IMR-90 (cell line): ENCODE data around the gene TRMT11. TPM values are rescaled to one million over a fixed set of nuclear protein-coding genes. Genes with fewer than 3 reads are reported as not detected.

Experiments
- ATAC-seq: fragments of 200-7000 bp; cut with Tn5 transposase; 2 replicates; pipeline ENCODE4 v1.9.1; 2020; ENCODE audit warnings: low read depth, mild to moderate bottlenecking, moderate library complexity
- BruUV-seq: library from RNA; stranded (reverse); fragments of 400-500 nt; replicated peaks from 2 replicates; lab custom pipeline; 2021; lab: Mats Ljungman, UMichigan
- CTCF ChIA-PET: fragments of 300-600 bp; formaldehyde crosslinking; extraction: SDS; loops from one replicate; lab custom pipeline; 2021; ENCODE audit warnings: antibody characterized with exemption; lab: Yijun Ruan, JAX
- POLR2A ChIA-PET: fragments of 300-600 bp; sonication (Branson Sonifier 250); formaldehyde crosslinking; loops from one replicate; lab custom pipeline; 2022; ENCODE audit warnings: antibody characterized with exemption; ENCODE audit not compliant: unreplicated experiment; lab: Charles Lee
- DNase-seq: peaks from one replicate; pipeline ENCODE4 v3.0.0; 2013
- H2AFZ ChIP-seq: replicated peaks from 2 replicates; pipeline ENCODE3; 2013; ENCODE audit warnings: low read length, mild to moderate bottlenecking; ENCODE audit not compliant: poor library complexity
- H2AK5ac ChIP-seq: 2 replicates; pipeline ENCODE4 v1.6.1; 2013; ENCODE audit warnings: low read depth, low read length, inconsistent platforms
- H2AK9ac ChIP-seq: replicated peaks from 2 replicates; pipeline ENCODE3; 2013; ENCODE audit warnings: mild to moderate bottlenecking, low read depth, low read length, moderate library complexity; ENCODE audit not compliant: poor library complexity
- H2BK120ac ChIP-seq: 2 replicates; pipeline ENCODE4 v1.6.1; 2013; ENCODE audit warnings: low read depth, low read length, inconsistent platforms
- H2BK15ac ChIP-seq: 3 replicates; pipeline ENCODE4 v1.6.1; 2013; ENCODE audit warnings: low read depth, low read length, inconsistent platforms
- H2BK20ac ChIP-seq: 2 replicates; pipeline ENCODE4 v1.6.1; 2013; ENCODE audit warnings: low read depth, mild to moderate bottlenecking, inconsistent platforms, low read length, moderate library complexity
- H2BK5ac ChIP-seq: 2 replicates; pipeline ENCODE4 v1.6.1; 2013; ENCODE audit warnings: mild to moderate bottlenecking, low read depth, low read length, inconsistent platforms; ENCODE audit not compliant: poor library complexity, severe bottlenecking
- H3K14ac ChIP-seq: replicated peaks from 2 replicates; pipeline ENCODE4 v1.6.1; 2013; ENCODE audit warnings: low read depth, low read length, inconsistent platforms
- H3K18ac ChIP-seq: 2 replicates; pipeline ENCODE4 v1.6.1; 2013; ENCODE audit warnings: low read depth, low read length, control low read depth
- H3K23ac ChIP-seq: 2 replicates; pipeline ENCODE4 v1.6.1; 2013; ENCODE audit warnings: low read depth, low read length, inconsistent platforms
- H3K27ac ChIP-seq: 2 replicates; pipeline ENCODE4 v1.5.1; 2013; ENCODE audit warnings: mild to moderate bottlenecking, control low read depth, low read length; ENCODE audit not compliant: insufficient read depth
- H3K27me3 ChIP-seq: 2 replicates; pipeline ENCODE4 v1.6.1; 2013; ENCODE audit warnings: low read length; ENCODE audit not compliant: control insufficient read depth, insufficient read depth
- H3K36me3 ChIP-seq: 2 replicates; pipeline ENCODE4 v1.6.1; 2013; ENCODE audit warnings: low read length, mixed read lengths; ENCODE audit not compliant: control insufficient read depth, insufficient read depth
- H3K4ac ChIP-seq: 2 replicates; pipeline ENCODE4 v1.6.1; 2013; ENCODE audit warnings: low read depth, low read length, inconsistent platforms
- H3K4me1 ChIP-seq: 2 replicates; pipeline ENCODE4 v1.6.1; 2013; ENCODE audit warnings: low read length, mixed read lengths; ENCODE audit not compliant: control insufficient read depth, insufficient read depth
- H3K4me2 ChIP-seq: 2 replicates; pipeline ENCODE4 v1.6.1; 2013; ENCODE audit warnings: low read depth, mild to moderate bottlenecking, control low read depth, low read length, moderate library complexity
- H3K4me3 ChIP-seq: 2 replicates; pipeline ENCODE4 v1.5.1; 2013; ENCODE audit warnings: low read depth, mild to moderate bottlenecking, control low read depth, low read length, moderate library complexity; ENCODE audit not compliant: insufficient read depth
- H3K56ac ChIP-seq: 2 replicates; pipeline ENCODE4 v1.6.1; 2013; ENCODE audit warnings: low read length, inconsistent platforms; ENCODE audit not compliant: insufficient read depth; ENCODE audit errors: extremely low read depth
- H3K79me1 ChIP-seq, 2 experiments: 2 replicates each; pipeline ENCODE4 v1.6.1; 2013; ENCODE audit warnings: low read length in 2 of 2, inconsistent platforms in 1 of 2, low read depth in 1 of 2
- H3K9ac ChIP-seq: 2 replicates; pipeline ENCODE4 v1.6.1; 2013; ENCODE audit warnings: low read depth, low read length, control low read depth
- H3K9me1 ChIP-seq: 2 replicates; pipeline ENCODE4 v1.6.1; 2013; ENCODE audit warnings: low read length, inconsistent platforms; ENCODE audit not compliant: insufficient read depth
- H3K9me3 ChIP-seq: 2 replicates; pipeline ENCODE4 v1.6.1; 2013; ENCODE audit warnings: low read length; ENCODE audit not compliant: control insufficient read depth, insufficient read depth
- H4K20me1 ChIP-seq: 2 replicates; pipeline ENCODE4 v1.6.1; 2013; ENCODE audit warnings: low read length, inconsistent platforms; ENCODE audit not compliant: insufficient read depth
- H4K5ac ChIP-seq: 2 replicates; pipeline ENCODE4 v1.6.1; 2013; ENCODE audit warnings: mild to moderate bottlenecking, low read depth, low read length, control low read depth
- H4K8ac ChIP-seq, 2 experiments: 2 replicates each; pipeline ENCODE4 v1.6.1; 2013; ENCODE audit warnings: low read depth in 2 of 2, low read length in 2 of 2, control low read depth in 1 of 2, inconsistent platforms in 1 of 2
- H4K91ac ChIP-seq: 2 replicates; pipeline ENCODE4 v1.6.1; 2013; ENCODE audit warnings: low read depth, low read length, inconsistent platforms; ENCODE audit not compliant: insufficient read depth
- FOS ChIP-seq: fragments of 150-350 bp; IDR thresholded peaks from 2 replicates; pipeline ENCODE4 v1.6.1; 2016; ENCODE audit warnings: low read depth, low read length
- MAZ ChIP-seq: IDR thresholded peaks from 2 replicates; pipeline ENCODE4 v1.6.1; 2012; ENCODE audit warnings: low read depth, mild to moderate bottlenecking, low read length, improper control_type of control experiment, moderate library complexity, borderline replicate concordance
- WGBS, 2 experiments: methylation state at CpG; one replicate each; pipeline versions ENCODE4 v1.1.5 to v1.1.7; 2013; ENCODE audit warnings: missing lambda C conversion rate in 2 of 2; ENCODE audit not compliant: insufficient read length in 1 of 2; ENCODE audit errors: extremely low coverage in 2 of 2; 5-methylcytosine and 5-hydroxymethylcytosine counted together
- dilution Hi-C: fragments of 300-500 bp; cut with HindIII; formaldehyde crosslinking; loops from one replicate; pipeline ENCODE4 v1.14.3; 2018; ENCODE audit warnings: low sequenced_read_pairs; ENCODE audit not compliant: unreplicated experiment
- in situ Hi-C: fragments of 300-500 bp; cut with MboI; formaldehyde crosslinking; loops from 3 replicates; pipeline ENCODE4 v1.14.3; 2019; ENCODE audit warnings: low sequenced_read_pairs, inconsistent platforms, mixed read lengths
- intact Hi-C: fragments of 100-400 bp; cut with micrococcal nuclease; formaldehyde crosslinking; loops from 2 replicates; pipeline ENCODE4 v1.10.0; 2022
- polyA plus RNA-seq, 3 experiments: library from polyadenylated mRNA; depleted of rRNA; stranded (reverse); fragments of >200 nt; gene quantifications; 2 replicates each; pipeline ENCODE4 v1.2.3, GENCODE V29; 2012; ENCODE audit warnings: low replicate concordance in 1 of 3
- total RNA-seq: library from RNA; depleted of rRNA; stranded (reverse); fragments of >200 nt; gene quantifications from 2 replicates; pipeline ENCODE4 v1.2.3, GENCODE V29; 2012

Gene TRMT11
- total and polyA plus RNA-seq, 2 of the 4 experiments (the other 2 are of a cell fraction): 14.3 to 19.0 TPM

GRCh38 chr6:125942672-125943527, 43.4 kb upstream of the TRMT11 start:
- Histone ChIP-seq H2BK120ac (peak overlapping the region; percentile 78), H3K23ac (peak overlapping the region; percentile 7; the same call in 1 of the 2 replicates), H3K27me3 (no peaks in the 10 kb centered on the region), H2AFZ (no peak overlapping the region), H3K27ac (no peak overlapping the region), H4K20me1 (no peaks in the 10 kb centered on the region), H4K8ac (peak overlapping the region; percentile 5 to 6; a peak in 2 of 4 replicates), H3K4me1 (peaks cover 28% of the 10 kb centered on the region), H4K5ac (peak overlapping the region; percentile 78), H3K79me1 (no peaks in the 10 kb centered on the region), H3K4me2 (no peak overlapping the region), H3K9ac (no peak overlapping the region), H3K56ac (no peak overlapping the region), H2BK15ac (peak overlapping the region; percentile 19; the same call in 2 of the 3 replicates), H2AK5ac (peak overlapping the region; percentile 67; the same call in 1 of the 2 replicates), H2AK9ac (no peak overlapping the region), H3K9me3 (no peaks in the 10 kb centered on the region), H2BK5ac (no peak overlapping the region), H4K91ac (peak overlapping the region; percentile 55), H3K4me3 (no peak overlapping the region), H2BK20ac (peak overlapping the region; percentile 94), H3K9me1 (peaks cover 2% of the 10 kb centered on the region), H3K18ac (peak overlapping the region; percentile 84), H3K4ac (peak overlapping the region; percentile 18), H3K14ac (0 out of 2 replicates have a peak overlapping the region, but pooled peaks have one; percentile 5), H3K36me3 (no peaks in the 10 kb centered on the region)
- intact Hi-C loops: no loop called here
- in situ Hi-C loops: no loop called here
- ChIA-PET CTCF (no interaction called here), POLR2A (no interaction called here)
- TF ChIP-seq FOS: 0 out of 2 replicates have a peak, but pooled peaks have one; percentile 19
- TF ChIP-seq MAZ: no peak
- dilution Hi-C loops: no loop called here
- ATAC-seq (no peak), DNase-seq (peak; percentile 56)
- no TSS peak for BruUV-seq
- 96% methylated on average over 4 of the region's 10 CpGs; no CpG with 5 or more reads in 1 of the 2 experiments for WGBS, 2 experiments
